ENCODE measurements around the gene OR10G4. TPM values are rescaled to one million over a fixed set of nuclear protein-coding genes. Genes with fewer than 3 reads are reported as not detected.

OR10G4 gene
- total RNA-seq: not detected in 2 replicates

GRCh38 chr11:124012697-124013096 is at the start of gene OR10G4:
Gene OR10G4 (plus strand): TSS chr11:124012997. CDS start chr11:124015575, 2,578 bp downstream.
- TF ChIP-seq CTCF (IDR thresholded peaks at IDR 0.05; ENCODE audit: insufficient read depth, low read length, severe bottlenecking): no peak
- Histone ChIP-seq H3K27me3 (ENCODE audit: control insufficient read depth, insufficient read depth, low read length) (no peaks in the 10 kb centered on the region), H3K36me3 (ENCODE audit: control insufficient read depth, insufficient read depth, low read length) (no peaks in the 10 kb centered on the region), H3K4me3 (ENCODE audit: low read depth, low read length) (no peak within 1 kb of the TSS)
- no peak for DNase-seq (ENCODE audit: low read depth)
- FAIRE-seq: no peak

- H3K4me3 ChIP-seq (ENCODE audit: low read depth, low read length): no peak overlapping the region
- DNase-seq (ENCODE audit: low read depth) (peak; percentile 99), FAIRE-seq (peak; percentile 88)
- H3K27me3 ChIP-seq (ENCODE audit: control insufficient read depth, insufficient read depth, low read length): no peaks in the 10 kb centered on the region
- H3K36me3 ChIP-seq (ENCODE audit: control insufficient read depth, insufficient read depth, low read length): no peaks in the 10 kb centered on the region
- no peak for TF ChIP-seq CTCF (IDR thresholded peaks at IDR 0.05; ENCODE audit: insufficient read depth, low read length, severe bottlenecking)
Measured at GRCh38 chr11:123973816-123974215, 39.0 kb upstream of the OR10G4 start.

GRCh38 chr11:123976770-123977560 is 35.8 kb upstream of the OR10G4 start:
- no peak for TF ChIP-seq CTCF (IDR thresholded peaks at IDR 0.05; ENCODE audit: insufficient read depth, low read length, severe bottlenecking)
- H3K27me3 ChIP-seq (ENCODE audit: control insufficient read depth, insufficient read depth, low read length): no peaks in the 10 kb centered on the region
- FAIRE-seq (no peak), DNase-seq (ENCODE audit: low read depth) (no peak)
- no peaks in the 10 kb centered on the region for H3K36me3 ChIP-seq (ENCODE audit: control insufficient read depth, insufficient read depth, low read length)
- H3K4me3 ChIP-seq (ENCODE audit: low read depth, low read length): no peak overlapping the region

GRCh38 chr11:123977731-123978347 is 35.0 kb upstream of the OR10G4 start, which contains the start of gene OR10S1:
Gene OR10S1 (minus strand): TSS chr11:123977781. CDS start chr11:123977664, 117 bp downstream.
- no peaks in the 10 kb centered on the region for H3K36me3 ChIP-seq (ENCODE audit: control insufficient read depth, insufficient read depth, low read length)
- no peak for TF ChIP-seq CTCF (IDR thresholded peaks at IDR 0.05; ENCODE audit: insufficient read depth, low read length, severe bottlenecking)
- H3K27me3 ChIP-seq (ENCODE audit: control insufficient read depth, insufficient read depth, low read length): no peaks in the 10 kb centered on the region
- H3K4me3 ChIP-seq (ENCODE audit: low read depth, low read length): no peak within 1 kb of the TSS
- peak; percentile 90 for DNase-seq (ENCODE audit: low read depth)
- peak; percentile 96 for FAIRE-seq

GRCh38 chr11:123979311-123979710 is 33.5 kb upstream of the OR10G4 start:
- TF ChIP-seq CTCF (IDR thresholded peaks at IDR 0.05; ENCODE audit: insufficient read depth, low read length, severe bottlenecking): no peak
- H3K4me3 ChIP-seq (ENCODE audit: low read depth, low read length): no peak overlapping the region
- no peak for FAIRE-seq

More at GRCh38 chr11:123979311-123979710, 33.5 kb upstream of the OR10G4 start:
- H3K27me3 ChIP-seq (ENCODE audit: control insufficient read depth, insufficient read depth, low read length): no peaks in the 10 kb centered on the region
- DNase-seq (ENCODE audit: low read depth): no peak
- H3K36me3 ChIP-seq (ENCODE audit: control insufficient read depth, insufficient read depth, low read length): no peaks in the 10 kb centered on the region

Data from bronchial epithelial cell (primary cell).